Esophagus muscularis mucosa (tissue), 3 donors: ENCODE measurements around the gene NELFB.

Experiments used
- EP300 ChIP-seq: sonication (generic); formaldehyde crosslinking; IDR thresholded peaks from one replicate; pipeline ENCODE4 v1.6.1; 2017; ENCODE audit warnings: antibody characterized with exemption
- TF ChIP-seq, protein P1 (sequence below), 3 experiments: fragments of 200-600 bp in 2 of 3; fragments of 450-650 bp in 1 of 3; sonication (generic) in 2 of 3; IDR thresholded peaks; one replicate each; pipeline ENCODE4 v1.5.1; 2017 to 2019; ENCODE audit warnings: antibody characterized with exemption in 3 of 3, mild to moderate bottlenecking in 2 of 3, moderate library complexity in 1 of 3

DNA sequence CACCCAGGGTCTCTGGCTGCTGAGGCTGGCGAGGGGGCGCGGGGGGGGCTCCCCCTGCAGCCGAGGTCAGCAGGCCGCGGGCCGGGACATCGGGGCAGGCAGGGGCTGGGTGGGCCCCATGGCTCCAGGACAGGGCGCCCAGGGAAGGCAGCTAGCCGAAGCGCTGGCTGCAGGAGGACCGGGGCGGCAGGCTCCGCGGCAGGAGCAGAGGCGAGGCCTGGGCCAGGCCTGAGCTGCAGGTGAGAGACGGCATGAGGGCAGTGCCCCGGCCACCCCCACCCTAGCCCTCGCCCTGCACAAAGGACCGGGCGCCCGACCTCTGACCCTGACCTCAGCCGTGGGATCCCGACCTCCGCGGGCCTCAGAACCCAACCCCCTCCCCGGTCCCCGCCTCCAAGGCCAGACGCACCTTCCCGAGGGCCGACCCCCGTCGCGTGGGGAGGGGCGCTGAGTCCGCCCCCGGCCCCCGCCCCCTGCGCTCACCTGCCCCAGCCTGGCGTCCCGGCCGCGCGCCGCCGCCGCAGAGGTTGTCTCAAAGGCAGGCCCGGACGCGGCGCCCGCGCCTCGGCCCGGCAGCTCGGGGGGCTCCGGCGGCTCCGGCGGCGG lies 33.5 kb upstream of the NELFB start:
- TF ChIP-seq, protein P1, sequence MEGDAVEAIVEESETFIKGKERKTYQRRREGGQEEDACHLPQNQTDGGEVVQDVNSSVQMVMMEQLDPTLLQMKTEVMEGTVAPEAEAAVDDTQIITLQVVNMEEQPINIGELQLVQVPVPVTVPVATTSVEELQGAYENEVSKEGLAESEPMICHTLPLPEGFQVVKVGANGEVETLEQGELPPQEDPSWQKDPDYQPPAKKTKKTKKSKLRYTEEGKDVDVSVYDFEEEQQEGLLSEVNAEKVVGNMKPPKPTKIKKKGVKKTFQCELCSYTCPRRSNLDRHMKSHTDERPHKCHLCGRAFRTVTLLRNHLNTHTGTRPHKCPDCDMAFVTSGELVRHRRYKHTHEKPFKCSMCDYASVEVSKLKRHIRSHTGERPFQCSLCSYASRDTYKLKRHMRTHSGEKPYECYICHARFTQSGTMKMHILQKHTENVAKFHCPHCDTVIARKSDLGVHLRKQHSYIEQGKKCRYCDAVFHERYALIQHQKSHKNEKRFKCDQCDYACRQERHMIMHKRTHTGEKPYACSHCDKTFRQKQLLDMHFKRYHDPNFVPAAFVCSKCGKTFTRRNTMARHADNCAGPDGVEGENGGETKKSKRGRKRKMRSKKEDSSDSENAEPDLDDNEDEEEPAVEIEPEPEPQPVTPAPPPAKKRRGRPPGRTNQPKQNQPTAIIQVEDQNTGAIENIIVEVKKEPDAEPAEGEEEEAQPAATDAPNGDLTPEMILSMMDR (IDR thresholded peaks at IDR 0.05) = no peak
- TF ChIP-seq EP300 = no peak
